Thyroid gland (tissue), 4 donors: ENCODE data around the gene SETDB2. TPM values are rescaled to one million over a fixed set of nuclear protein-coding genes. Genes with fewer than 3 reads are reported as not detected.

Experiments used
- DNase-seq, 2 donors: peaks; one replicate each; pipeline ENCODE4 v3.0.0-alpha.2; 2019
- H3K27ac ChIP-seq, 3 donors: fragments of 200-600 bp; sonication (generic); 1 replicate in 2 of 3; 2 replicates in 1 of 3; pipeline ENCODE4 v1.5.1; 2016 to 2019; ENCODE audit warnings: mild to moderate bottlenecking in 1 of 3, moderate library complexity in 1 of 3
- H3K27me3 ChIP-seq: fragments of 200-600 bp; sonication (generic); one replicate; pipeline ENCODE4 v1.5.1; 2019
- H3K36me3 ChIP-seq, 2 donors: fragments of 200-600 bp; sonication (generic); one replicate each; pipeline ENCODE4 v1.5.1; 2016 to 2019
- H3K4me1 ChIP-seq, 2 donors: fragments of 200-600 bp; sonication (generic); one replicate each; pipeline ENCODE4 v1.5.1; 2017 to 2019
- H3K4me3 ChIP-seq, 3 donors: fragments of 200-600 bp; sonication (generic); replicated peaks in 1 of 3; 1 replicate in 2 of 3; 2 replicates in 1 of 3; pipeline ENCODE4 v1.5.1; 2016; ENCODE audit warnings: mild to moderate bottlenecking in 1 of 3
- H3K9me3 ChIP-seq: fragments of 200-600 bp; sonication (generic); one replicate; pipeline ENCODE4 v1.5.1; 2017
- POLR2A ChIP-seq, 2 donors: fragments of 450-650 bp; IDR thresholded peaks; one replicate each; pipeline ENCODE4 v1.6.1; 2017; ENCODE audit warnings: antibody characterized with exemption in 2 of 2, mild to moderate bottlenecking in 2 of 2, moderate library complexity in 1 of 2
- WGBS, 2 donors: methylation state at CpG; one replicate each; pipeline ENCODE4 v1.1.5; 2017; 5-methylcytosine and 5-hydroxymethylcytosine counted together
- intact Hi-C: fragments of 100-400 bp; cut with DNase I; formaldehyde crosslinking; loops from one replicate; pipeline ENCODE4 v1.15.1; 2023
- total RNA-seq, 4 donors: library from RNA; depleted of rRNA; stranded (reverse); fragments of >200 nt; gene quantifications; one replicate each; pipeline ENCODE4 v1.2.3, GENCODE V29; 2016
- TF ChIP-seq, protein P1 (sequence below), 6 experiments: fragments of 200-600 bp in 3 of 6; fragments of 450-650 bp in 3 of 6; sonication (generic) in 3 of 6; IDR thresholded peaks; one replicate each; pipeline ENCODE4 v1.5.1; 2016 to 2019; ENCODE audit warnings: antibody characterized with exemption in 6 of 6, mild to moderate bottlenecking in 2 of 6, inconsistent platforms in 1 of 6, moderate library complexity in 1 of 6

The SETDB2 gene
- total RNA-seq, 4 donors from 2014 or later, result 17.9 to 27.4 (median 22.1) TPM

DNA sequence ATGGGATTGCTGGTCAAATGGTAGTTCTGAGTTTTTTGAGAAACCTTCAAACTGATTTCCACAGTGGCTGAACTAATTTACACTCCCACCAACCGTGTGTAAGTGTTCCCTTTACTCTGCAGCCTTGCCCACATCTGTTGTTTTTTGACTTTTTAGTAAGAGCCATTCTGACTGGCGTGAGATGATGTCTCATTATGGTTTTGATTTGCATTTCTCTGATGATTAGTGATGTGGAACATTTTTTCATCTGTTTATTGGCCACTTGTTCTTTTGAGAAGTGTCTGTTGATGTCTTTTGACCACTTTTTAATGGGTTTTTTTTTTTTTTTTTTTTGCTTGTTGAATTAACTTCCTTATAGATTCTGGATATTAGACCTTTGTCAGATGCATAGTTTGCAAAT is 4.5 kb upstream of the SETDB2 start:
- no peaks in the 10 kb centered on the region for H3K27me3 ChIP-seq
- 66 to 72% methylated on average over 2 of the region's 2 CpGs for WGBS, 2 donors
- no peaks in the 10 kb centered on the region for H3K4me1 ChIP-seq
- H3K4me3 ChIP-seq, result no peak overlapping the region
- H3K27ac ChIP-seq, result no peak overlapping the region
- H3K36me3 ChIP-seq, result no peaks in the 10 kb centered on the region
- TF ChIP-seq, protein P1, sequence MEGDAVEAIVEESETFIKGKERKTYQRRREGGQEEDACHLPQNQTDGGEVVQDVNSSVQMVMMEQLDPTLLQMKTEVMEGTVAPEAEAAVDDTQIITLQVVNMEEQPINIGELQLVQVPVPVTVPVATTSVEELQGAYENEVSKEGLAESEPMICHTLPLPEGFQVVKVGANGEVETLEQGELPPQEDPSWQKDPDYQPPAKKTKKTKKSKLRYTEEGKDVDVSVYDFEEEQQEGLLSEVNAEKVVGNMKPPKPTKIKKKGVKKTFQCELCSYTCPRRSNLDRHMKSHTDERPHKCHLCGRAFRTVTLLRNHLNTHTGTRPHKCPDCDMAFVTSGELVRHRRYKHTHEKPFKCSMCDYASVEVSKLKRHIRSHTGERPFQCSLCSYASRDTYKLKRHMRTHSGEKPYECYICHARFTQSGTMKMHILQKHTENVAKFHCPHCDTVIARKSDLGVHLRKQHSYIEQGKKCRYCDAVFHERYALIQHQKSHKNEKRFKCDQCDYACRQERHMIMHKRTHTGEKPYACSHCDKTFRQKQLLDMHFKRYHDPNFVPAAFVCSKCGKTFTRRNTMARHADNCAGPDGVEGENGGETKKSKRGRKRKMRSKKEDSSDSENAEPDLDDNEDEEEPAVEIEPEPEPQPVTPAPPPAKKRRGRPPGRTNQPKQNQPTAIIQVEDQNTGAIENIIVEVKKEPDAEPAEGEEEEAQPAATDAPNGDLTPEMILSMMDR (IDR thresholded peaks at IDR 0.05), result no peak
- DNase-seq, result no peak
- intact Hi-C loops, result loop anchor here (5.0 kb wide), 1 partner anchor 137 kb away; no protein-coding TSS in a partner anchor
- H3K9me3 ChIP-seq, result no peaks in the 10 kb centered on the region

DNA sequence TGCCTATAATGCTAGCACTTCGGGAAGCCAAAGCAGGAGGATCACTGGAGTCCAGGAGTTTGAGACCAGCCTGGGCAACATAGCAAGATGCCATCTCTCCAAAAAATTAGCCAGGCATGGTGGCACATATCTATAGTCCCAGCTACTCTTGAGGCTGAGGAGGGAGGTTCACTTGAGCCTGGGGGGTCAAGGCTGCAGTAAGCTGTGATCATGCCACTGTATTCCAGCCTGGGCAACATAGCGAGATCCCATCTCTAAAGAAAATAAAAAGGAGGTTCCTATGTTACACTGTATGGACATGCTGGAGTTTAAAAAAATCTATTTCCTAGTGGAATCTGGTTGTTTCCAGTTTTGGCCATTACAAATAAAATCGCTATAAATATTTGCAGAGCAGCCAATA is 2.8 kb upstream of the SETDB2 start:
- Histone ChIP-seq H3K4me3 (no peak overlapping the region), H3K9me3 (no peaks in the 10 kb centered on the region), H3K27ac (no peak overlapping the region), H3K36me3 (no peaks in the 10 kb centered on the region), H3K4me1 (peaks cover 0 to 4% of the 10 kb centered on the region in 2 donors), H3K27me3 (no peaks in the 10 kb centered on the region)
- intact Hi-C loops, result no loop called here
- no peak for TF ChIP-seq POLR2A (IDR thresholded peaks at IDR 0.05)
- TF ChIP-seq, protein P1 (IDR thresholded peaks at IDR 0.05), result no peak
- 96 to 98% methylated on average over 3 of the region's 3 CpGs for WGBS, 2 donors
- no peak for DNase-seq

DNA sequence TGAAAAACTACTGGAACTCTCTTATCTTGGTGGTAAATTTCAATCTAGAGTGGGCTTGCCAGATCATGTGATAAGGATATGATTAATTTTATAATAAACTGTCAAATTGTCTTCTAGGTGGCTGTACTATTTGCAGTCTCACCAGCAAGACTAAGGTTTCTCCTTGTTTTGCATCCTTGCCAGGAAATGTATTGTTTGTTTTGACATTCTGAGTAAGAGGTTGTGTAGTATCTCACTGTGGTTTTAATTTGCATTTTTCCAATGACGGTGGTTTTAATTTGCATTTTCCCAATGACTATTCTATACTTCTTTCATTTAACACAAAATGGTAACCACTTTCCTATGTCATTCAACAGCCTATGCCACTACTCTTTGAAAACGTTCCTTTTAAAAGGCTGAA is 2.2 kb upstream of the SETDB2 start:
- Histone ChIP-seq H3K4me1 (peaks cover 0 to 4% of the 10 kb centered on the region in 2 donors), H3K9me3 (no peaks in the 10 kb centered on the region), H3K27ac (no peak overlapping the region), H3K4me3 (no peak overlapping the region), H3K36me3 (no peaks in the 10 kb centered on the region), H3K27me3 (no peaks in the 10 kb centered on the region)
- DNase-seq, result no peak
- WGBS, 2 donors, result 72 to 84% methylated on average over 2 of the region's 2 CpGs
- intact Hi-C loops, result no loop called here
- TF ChIP-seq POLR2A (IDR thresholded peaks at IDR 0.05), result no peak
- TF ChIP-seq, protein P1 (IDR thresholded peaks at IDR 0.05), result no peak

DNA sequence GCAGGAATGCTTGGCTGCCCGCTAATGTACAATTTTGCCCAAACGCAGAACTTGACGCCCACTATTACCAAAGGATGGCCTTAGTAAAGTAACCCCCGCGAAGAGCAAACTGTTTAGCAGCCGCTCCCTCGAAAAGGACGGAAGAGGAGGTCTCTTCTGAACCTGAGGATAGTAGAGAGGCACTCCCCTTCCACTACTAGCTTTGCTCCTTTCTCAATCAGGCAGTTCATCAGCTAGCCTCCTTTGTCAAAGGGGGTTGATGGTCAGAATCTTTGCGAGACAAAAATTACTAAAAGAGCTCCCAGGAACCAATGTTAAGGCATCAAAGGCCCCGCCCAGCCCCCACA is 744 bp upstream of the SETDB2 start:
- DNase-seq, result peak in 1 of 2 donors; percentile 8
- Histone ChIP-seq H3K9me3 (no peaks in the 10 kb centered on the region), H3K27me3 (no peaks in the 10 kb centered on the region), H3K4me3 (peak overlapping the region in 2 of 3 donors; percentile 41 to 58), H3K4me1 (peaks cover 5 to 13% of the 10 kb centered on the region in 2 donors), H3K27ac (peak overlapping the region; percentile 87 to 95 (median 90)), H3K36me3 (no peaks in the 10 kb centered on the region)
- TF ChIP-seq POLR2A (IDR thresholded peaks at IDR 0.05), result no peak
- TF ChIP-seq, protein P1 (IDR thresholded peaks at IDR 0.05), result no peak
- intact Hi-C loops, result no loop called here
- WGBS, 2 donors, result 3 to 10% methylated on average over 10 of the region's 10 CpGs

DNA sequence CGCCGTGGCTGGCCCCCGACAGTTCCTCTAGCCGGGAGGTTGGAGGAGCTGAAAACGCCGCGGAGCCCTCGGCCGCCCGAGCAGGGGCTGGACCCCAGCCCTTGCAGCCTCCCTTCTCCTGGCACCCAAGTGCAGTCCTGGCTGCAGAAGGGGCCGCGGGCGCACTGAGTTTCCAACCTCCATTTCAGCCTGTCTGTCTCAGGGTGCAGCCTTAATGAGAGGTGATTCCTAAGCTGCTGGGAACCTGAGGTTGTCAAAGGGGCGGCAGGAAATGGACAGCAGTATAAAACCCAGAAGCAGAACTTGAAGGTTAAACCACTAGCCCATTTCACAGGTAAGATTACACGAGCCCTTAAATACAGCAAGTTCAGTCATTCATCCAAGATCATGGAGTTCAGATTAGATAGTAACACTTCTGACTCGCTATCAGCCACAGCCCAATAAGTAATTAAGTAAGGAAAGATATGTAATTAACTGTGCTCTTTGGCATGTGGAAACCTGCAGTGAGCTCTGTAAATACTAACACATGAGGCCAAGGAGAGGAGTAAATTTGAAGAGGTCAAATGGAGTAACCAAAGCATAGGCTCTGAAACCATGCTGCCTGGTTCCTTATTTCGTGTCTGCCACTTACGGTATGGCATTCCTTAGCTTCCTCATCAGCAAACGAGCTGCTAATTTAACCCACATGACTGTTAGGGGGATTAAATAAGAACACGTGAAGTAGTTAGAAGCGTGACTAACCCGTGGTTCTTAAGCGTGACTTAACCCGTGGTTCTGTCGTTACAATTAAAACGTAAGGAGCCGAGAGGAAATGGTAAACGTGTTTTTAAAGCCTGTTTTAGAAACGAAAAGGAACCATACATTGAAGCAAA is 686 bp downstream of the SETDB2 start:
- WGBS, 2 donors, result 1 to 2% methylated on average over 18 to 19 of the region's 29 CpGs
- Histone ChIP-seq H3K4me1 (peaks cover 6 to 13% of the 10 kb centered on the region in 2 donors), H3K36me3 (no peaks in the 10 kb centered on the region)

More for the DNA sequence above, 686 bp downstream of the SETDB2 start:
- peak in 1 of 2 donors; percentile 67 for TF ChIP-seq POLR2A (IDR thresholded peaks at IDR 0.05)
- TF ChIP-seq, protein P1 (IDR thresholded peaks at IDR 0.05), result no peak
- Histone ChIP-seq H3K27ac (peak overlapping the region; percentile 87 to 95 (median 87)), H3K4me3 (peak overlapping the region; percentile 14 to 41 (median 34)), H3K27me3 (no peaks in the 10 kb centered on the region), H3K9me3 (no peaks in the 10 kb centered on the region)
- intact Hi-C loops, result no loop called here
- DNase-seq, result peak; percentile 17 to 20
